Brain microvascular endothelial cell (primary cell): ENCODE measurements around the gene HDAC8.

Experiments
- DNase-seq: peaks from one replicate; pipeline ENCODE4 v3.0.0-alpha.2; 2020
- H3K27ac ChIP-seq: fragments of 250-450 bp; sonication (Bioruptor Pico); 2 replicates; pipeline ENCODE4 v1.5.1; 2020; ENCODE audit warnings: mild to moderate bottlenecking, moderate library complexity
- H3K27me3 ChIP-seq: fragments of 250-450 bp; sonication (Bioruptor Pico); replicated peaks from 2 replicates; pipeline ENCODE4 v1.5.1; 2020; ENCODE audit warnings: mild to moderate bottlenecking
- H3K36me3 ChIP-seq: fragments of 250-450 bp; sonication (Bioruptor Pico); replicated peaks from 2 replicates; pipeline ENCODE4 v1.5.1; 2020; ENCODE audit warnings: mild to moderate bottlenecking
- H3K4me3 ChIP-seq: 2 replicates; pipeline ENCODE4 v1.5.1; 2011; ENCODE audit warnings: low read depth, mild to moderate bottlenecking, control low read depth, low read length, moderate library complexity
- CTCF ChIP-seq: IDR thresholded peaks from 2 replicates; pipeline ENCODE4 v1.5.1; 2011; ENCODE audit warnings: low read depth, mild to moderate bottlenecking, moderate library complexity, low read length, control low read depth, inconsistent platforms; ENCODE audit errors: missing control alignments
- in situ Hi-C: cut with HindIII; loops from 2 replicates; pipeline ENCODE4 v1.10.0; 2017; ENCODE audit warnings: low sequenced_read_pairs, low pct_ligation_motif_present

HDAC8 gene

GRCh38 chrX:72367516-72367915 lies 205.1 kb downstream of the HDAC8 start:
- no peak for DNase-seq
- TF ChIP-seq CTCF: no peak

GRCh38 chrX:72366701-72367454 lies 205.8 kb downstream of the HDAC8 start:
- Histone ChIP-seq H3K4me3 (no peak overlapping the region), H3K36me3 (no peaks in the 10 kb centered on the region), H3K27me3 (peaks cover 7% of the 10 kb centered on the region), H3K27ac (no peak overlapping the region)
- no peak for TF ChIP-seq CTCF
- DNase-seq: no peak
- in situ Hi-C loops: no loop called here

More at GRCh38 chrX:72367516-72367915, 205.1 kb downstream of the HDAC8 start:
- in situ Hi-C loops: no loop called here
- no peak overlapping the region for H3K4me3 ChIP-seq
- peaks cover 7% of the 10 kb centered on the region for H3K27me3 ChIP-seq
- no peaks in the 10 kb centered on the region for H3K36me3 ChIP-seq
- H3K27ac ChIP-seq: no peak overlapping the region

GRCh38 chrX:72366178-72366577 lies 206.5 kb downstream of the HDAC8 start:
- Histone ChIP-seq H3K27ac (no peak overlapping the region), H3K27me3 (peaks cover 4% of the 10 kb centered on the region), H3K4me3 (no peak overlapping the region), H3K36me3 (no peaks in the 10 kb centered on the region)
- in situ Hi-C loops: no loop called here
- no peak for TF ChIP-seq CTCF
- no peak for DNase-seq

GRCh38 chrX:72365126-72365525 lies 207.5 kb downstream of the HDAC8 start:
- DNase-seq: no peak
- no peak for TF ChIP-seq CTCF
- H3K27me3 ChIP-seq: peaks cover 6% of the 10 kb centered on the region
- H3K4me3 ChIP-seq: no peak overlapping the region
- in situ Hi-C loops: no loop called here
- H3K36me3 ChIP-seq: no peaks in the 10 kb centered on the region
- H3K27ac ChIP-seq: no peak overlapping the region

- Histone ChIP-seq H3K27me3 (peaks cover 2% of the 10 kb centered on the region), H3K4me3 (no peak overlapping the region), H3K36me3 (no peaks in the 10 kb centered on the region), H3K27ac (no peak overlapping the region)
- TF ChIP-seq CTCF: no peak
- in situ Hi-C loops: no loop called here
- no peak for DNase-seq
These were observed 212.3 kb downstream of the HDAC8 start for GRCh38 chrX:72360326-72360725.

- in situ Hi-C loops: no loop called here
- H3K4me3 ChIP-seq: no peak overlapping the region
- H3K27me3 ChIP-seq: peaks cover 12% of the 10 kb centered on the region
- H3K27ac ChIP-seq: no peak overlapping the region
- peak; percentile 40 for DNase-seq
- no peak for TF ChIP-seq CTCF
- H3K36me3 ChIP-seq: no peaks in the 10 kb centered on the region
These were observed 214.3 kb downstream of the HDAC8 start for GRCh38 chrX:72358313-72358712.
